HepG2 (cell line): ENCODE results near the gene AKR1B15. TPM values are rescaled to one million over a fixed set of nuclear protein-coding genes. Genes with fewer than 3 reads are reported as not detected.

Source experiments
- DZIP1 ChIP-seq: sonication (generic); formaldehyde crosslinking; IDR thresholded peaks from 2 replicates; pipeline ENCODE4 v1.5.0; 2020; ENCODE audit warnings: mild to moderate bottlenecking, missing genetic modification reagents
- PITX1 ChIP-seq: sonication (generic); formaldehyde crosslinking; IDR thresholded peaks from 2 replicates; pipeline ENCODE4 v1.5.1; 2020; ENCODE audit warnings: mild to moderate bottlenecking, missing genetic modification reagents
- SALL2 ChIP-seq: sonication (generic); formaldehyde crosslinking; IDR thresholded peaks from 2 replicates; pipeline ENCODE4 v1.8.1; 2023; ENCODE audit warnings: mild to moderate bottlenecking, missing genetic modification reagents, inconsistent platforms
- THYN1 ChIP-seq: sonication (generic); formaldehyde crosslinking; IDR thresholded peaks from 2 replicates; pipeline ENCODE4 v1.8.1; 2023; ENCODE audit warnings: low read depth, mild to moderate bottlenecking, moderate library complexity, missing genetic modification reagents, borderline replicate concordance
- USF2 ChIP-seq, 2 experiments: sonication (generic) in 1 of 2; formaldehyde crosslinking in 1 of 2; IDR thresholded peaks; 2 replicates each; pipeline versions ENCODE4 v1.5.1 to v1.6.1; 2011 to 2020; ENCODE audit warnings: borderline replicate concordance in 1 of 2, low read depth in 1 of 2, low read length in 1 of 2, mild to moderate bottlenecking in 1 of 2, missing genetic modification reagents in 1 of 2, moderate library complexity in 1 of 2
- ZBTB34 ChIP-seq: sonication (generic); formaldehyde crosslinking; IDR thresholded peaks from 2 replicates; pipeline ENCODE4 v1.8.0; 2022; ENCODE audit warnings: mild to moderate bottlenecking, missing genetic modification reagents
- ZFX ChIP-seq: sonication (generic); formaldehyde crosslinking; IDR thresholded peaks from 2 replicates; pipeline ENCODE4 v1.4.0; 2020; ENCODE audit warnings: mild to moderate bottlenecking, low read depth, missing genetic modification reagents, moderate library complexity
- ZNF589 ChIP-seq: sonication (generic); formaldehyde crosslinking; conservative IDR thresholded peaks from 2 replicates; pipeline ENCODE4 v1.8.0; 2022; ENCODE audit warnings: mild to moderate bottlenecking, moderate library complexity, missing genetic modification reagents
- ZNF678 ChIP-seq: sonication (generic); formaldehyde crosslinking; IDR thresholded peaks from 2 replicates; pipeline ENCODE4 v1.4.0; 2020; ENCODE audit warnings: mild to moderate bottlenecking, missing genetic modification reagents
- ZNF766 ChIP-seq: sonication (generic); formaldehyde crosslinking; IDR thresholded peaks from 2 replicates; pipeline ENCODE4 v1.5.0; 2020; ENCODE audit warnings: missing genetic modification reagents, borderline replicate concordance
- ZSCAN25 ChIP-seq: sonication (generic); formaldehyde crosslinking; IDR thresholded peaks from 2 replicates; pipeline ENCODE4 v1.8.0; 2022; ENCODE audit warnings: mild to moderate bottlenecking, missing genetic modification reagents
- polyA plus RNA-seq, 8 experiments: library from polyadenylated mRNA; depleted of rRNA in 3 of 8; stranded (reverse) in 7 of 8; unstranded in 1 of 8; fragments of >200 nt; fragmentation: Illumina TruSeq in 4 of 8; extraction: Trizol in 4 of 8; gene quantifications; 2 replicates each; pipeline versions ENCODE4 v1.2.1 to v1.2.3, GENCODE V29; 2011 to 2016; ENCODE audit warnings: low read depth in 4 of 8, missing spikeins in 1 of 8, mixed read lengths in 1 of 8; ENCODE audit not compliant: insufficient read depth in 1 of 8
- total RNA-seq, 5 experiments: library from RNA; depleted of rRNA; stranded (reverse); fragments of >200 nt; fragmentation: Illumina TruSeq; extraction: Trizol; gene quantifications; 2 replicates each; pipeline ENCODE4 v1.2.3, GENCODE V29; 2016; ENCODE audit warnings: low read depth in 1 of 5

Gene AKR1B15
- total and polyA plus RNA-seq, 2 of the 13 experiments (the other 11 are each of a cell fraction or from before 2014, with no cell fraction given) = 0.77 TPM; not detected in 1

- no peak for TF ChIP-seq DZIP1
- no peak for TF ChIP-seq ZNF766 (CRISPR knock-in tag)
- no peak for TF ChIP-seq ZFX (CRISPR knock-in tag)
- TF ChIP-seq ZNF678 = no peak
- TF ChIP-seq ZBTB34 (CRISPR knock-in tag) = no peak
- TF ChIP-seq PITX1 (CRISPR knock-in tag) = no peak
- TF ChIP-seq ZSCAN25 = no peak
- no peak for TF ChIP-seq USF2 (IDR thresholded peaks at IDR 0.05; ENCODE audit: low read depth, low read length)
- TF ChIP-seq USF2 (CRISPR knock-in tag; IDR thresholded peaks at IDR 0.05; ENCODE audit: borderline replicate concordance) = no peak
- TF ChIP-seq THYN1 = no peak
- no peak for TF ChIP-seq ZNF589 (CRISPR knock-in tag)
- no peak for TF ChIP-seq SALL2
These were observed 73.5 kb downstream of the AKR1B15 start (continued) for GRCh38 chr7:134622303-134622995.
